Neural cell (in vitro differentiated cells): ENCODE measurements around the gene KCNAB2. TPM values are rescaled to one million over a fixed set of nuclear protein-coding genes. Genes with fewer than 3 reads are reported as not detected.

Experiments used
- H2AFZ ChIP-seq: fragments of 200-600, 300-800 bp; sonication (generic), shearing (Covaris generic); 2 replicates; pipeline ENCODE4 v1.6.0; 2014; ENCODE audit warnings: low read depth, mild to moderate bottlenecking, antibody characterized with exemption, low read length, moderate library complexity
- H3F3A ChIP-seq: fragments of 200-600 bp; shearing (Covaris generic); 2 replicates; pipeline ENCODE4 v1.6.1; 2016; ENCODE audit warnings: mild to moderate bottlenecking, moderate library complexity, mixed read lengths, antibody characterized with exemption, low read length; ENCODE audit not compliant: insufficient read depth, poor library complexity, severe bottlenecking
- H3K27ac ChIP-seq: fragments of 200-600, 300-800 bp; sonication (generic), shearing (Covaris generic); 2 replicates; pipeline ENCODE4 v1.5.1; 2014; ENCODE audit warnings: mild to moderate bottlenecking, low read length, moderate library complexity
- H3K27me3 ChIP-seq: fragments of 300-800, 200-600 bp; sonication (generic), shearing (Covaris generic); 2 replicates; pipeline ENCODE4 v1.6.0; 2014; ENCODE audit warnings: mild to moderate bottlenecking, low read depth, low read length, moderate library complexity; ENCODE audit not compliant: insufficient read depth
- H3K36me3 ChIP-seq: fragments of 300-800, 200-600 bp; sonication (generic), shearing (Covaris generic); 2 replicates; pipeline ENCODE4 v1.5.1; 2014; ENCODE audit warnings: mild to moderate bottlenecking, antibody characterized with exemption, low read length, moderate library complexity; ENCODE audit not compliant: insufficient read depth
- H3K4me2 ChIP-seq: fragments of 300-800, 200-600 bp; sonication (generic), shearing (Covaris generic); 2 replicates; pipeline ENCODE4 v1.6.0; 2014; ENCODE audit warnings: mild to moderate bottlenecking, low read length
- H3K4me3 ChIP-seq: fragments of 300-800, 200-600 bp; sonication (generic), shearing (Covaris generic); 2 replicates; pipeline ENCODE4 v1.5.1; 2014; ENCODE audit warnings: mild to moderate bottlenecking, low read length, moderate library complexity
- H3K79me2 ChIP-seq: fragments of 200-600 bp; shearing (Covaris generic); replicated peaks from 2 replicates; pipeline ENCODE4 v1.6.0; 2014; ENCODE audit warnings: mild to moderate bottlenecking, low read length, moderate library complexity; ENCODE audit not compliant: insufficient read depth
- H3K9ac ChIP-seq: fragments of 300-800, 200-600 bp; sonication (generic), shearing (Covaris generic); 2 replicates; pipeline ENCODE4 v1.6.1; 2016; ENCODE audit warnings: mild to moderate bottlenecking, low read length, mixed read lengths
- H3K9me2 ChIP-seq: fragments of 200-600 bp; shearing (Covaris generic); 2 replicates; pipeline ENCODE4 v1.6.1; 2016; ENCODE audit warnings: mild to moderate bottlenecking, low read length, mixed read lengths; ENCODE audit not compliant: insufficient read depth
- H3K9me3 ChIP-seq: fragments of 200-600, 300-800 bp; sonication (generic), shearing (Covaris generic); 2 replicates; pipeline ENCODE4 v1.6.1; 2016; ENCODE audit warnings: mild to moderate bottlenecking, mixed run types, low read length, moderate library complexity, mixed read lengths
- H4K20me1 ChIP-seq: fragments of 200-600 bp; shearing (Covaris generic); 2 replicates; pipeline ENCODE4 v1.6.1; 2016; ENCODE audit warnings: mild to moderate bottlenecking, mixed run types; ENCODE audit not compliant: insufficient read depth
- CTCF ChIP-seq: fragments of 450-650 bp; IDR thresholded peaks from 2 replicates; pipeline ENCODE4 v1.5.1; 2014; ENCODE audit warnings: antibody characterized with exemption, mild to moderate bottlenecking, moderate library complexity; ENCODE audit not compliant: poor library complexity, severe bottlenecking
- EP300 ChIP-seq: fragments of 450-650 bp; conservative IDR thresholded peaks from 2 replicates; pipeline ENCODE4 v1.6.1; 2014; ENCODE audit warnings: antibody characterized with exemption, mild to moderate bottlenecking, moderate library complexity; ENCODE audit not compliant: poor library complexity, severe bottlenecking
- EZH2 ChIP-seq: fragments of 200-600, 300-800 bp; shearing (Covaris generic), sonication (generic); IDR thresholded peaks from 2 replicates; pipeline ENCODE4 v1.6.1; 2014; ENCODE audit warnings: antibody characterized with exemption, low read length, borderline replicate concordance, mild to moderate bottlenecking; ENCODE audit not compliant: insufficient read depth, poor library complexity, severe bottlenecking
- MXI1 ChIP-seq: fragments of 450-650 bp; conservative IDR thresholded peaks from 2 replicates; pipeline ENCODE4 v1.6.1; 2014; ENCODE audit warnings: antibody characterized with exemption, mild to moderate bottlenecking; ENCODE audit not compliant: poor library complexity, severe bottlenecking
- POLR2AphosphoS5 ChIP-seq: IDR thresholded peaks from 2 replicates; pipeline ENCODE4 v1.6.1; 2012
- RAD21 ChIP-seq: fragments of 450-650 bp; conservative IDR thresholded peaks from 2 replicates; pipeline ENCODE4 v1.6.1; 2014; ENCODE audit warnings: antibody characterized with exemption, mild to moderate bottlenecking, moderate library complexity
- SMC3 ChIP-seq: fragments of 450-650 bp; conservative IDR thresholded peaks from 2 replicates; pipeline ENCODE4 v1.6.1; 2014; ENCODE audit warnings: antibody characterized with exemption, mild to moderate bottlenecking, moderate library complexity; ENCODE audit not compliant: poor library complexity
- TAF1 ChIP-seq: IDR thresholded peaks from 2 replicates; pipeline ENCODE4 v1.6.1; 2012; ENCODE audit warnings: low read depth
- polyA plus RNA-seq: library from polyadenylated mRNA; depleted of rRNA; stranded (reverse); fragments of >200 nt; gene quantifications from 2 replicates; pipeline ENCODE4 v1.2.3, GENCODE V29; 2014
- TF ChIP-seq, protein P1 (sequence below): IDR thresholded peaks from 2 replicates; pipeline ENCODE4 v1.6.1; 2012; ENCODE audit warnings: borderline replicate concordance

KCNAB2 gene
- polyA plus RNA-seq, 1 donor from 2014 or later: 11.7 TPM

DNA sequence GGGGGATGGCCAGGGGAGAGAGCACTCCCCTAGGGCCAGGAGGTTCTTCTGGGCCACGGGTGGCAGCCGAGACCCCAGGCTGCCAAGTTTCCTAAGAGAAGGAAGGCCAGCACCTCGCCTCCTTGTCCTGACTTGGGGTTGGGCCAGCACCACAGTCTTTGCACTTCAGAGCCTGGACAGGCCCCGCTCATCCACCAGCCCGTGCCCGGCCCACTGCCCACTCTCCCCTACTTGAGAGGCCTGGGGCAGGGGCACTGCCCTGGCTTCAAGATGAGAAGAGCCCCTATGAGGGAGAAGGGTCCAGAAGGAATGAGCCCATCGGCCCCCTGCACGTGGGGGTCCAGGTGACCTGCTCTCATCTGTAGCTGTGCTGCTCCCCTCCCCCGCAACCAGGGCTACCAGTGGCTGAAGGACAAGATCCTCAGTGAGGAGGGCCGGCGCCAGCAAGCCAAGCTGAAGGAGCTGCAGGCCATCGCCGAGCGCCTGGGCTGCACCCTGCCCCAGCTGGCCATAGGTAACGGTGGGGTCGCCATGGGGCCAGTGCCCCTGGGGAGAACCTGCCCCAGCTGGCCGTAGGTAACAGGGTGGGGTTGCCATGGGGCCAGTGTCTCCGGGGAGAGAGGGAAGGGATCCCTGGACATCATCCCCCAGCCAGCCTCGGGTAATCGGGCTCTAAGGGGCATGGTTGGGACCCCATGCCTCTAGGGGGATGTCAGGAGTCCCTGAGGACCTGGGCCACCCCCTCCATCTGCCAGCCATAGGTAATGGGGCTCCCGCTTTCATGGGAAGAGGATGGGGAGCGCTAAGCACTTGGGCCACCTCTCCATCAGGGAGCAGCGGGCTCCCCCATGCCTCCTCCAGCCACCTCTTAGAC lies 50.8 kb downstream of the KCNAB2 start:
- H3F3A ChIP-seq: no peaks in the 10 kb centered on the region
- H3K9me3 ChIP-seq: no peaks in the 10 kb centered on the region
- no peaks in the 10 kb centered on the region for H3K27me3 ChIP-seq
- no peaks in the 10 kb centered on the region for H3K79me2 ChIP-seq
- H3K9me2 ChIP-seq: no peaks in the 10 kb centered on the region
- no peak overlapping the region for H3K9ac ChIP-seq
- H2AFZ ChIP-seq: no peak overlapping the region
- H3K27ac ChIP-seq: no peak overlapping the region
- TF ChIP-seq SMC3 (no peak), CTCF (no peak), TAF1 (no peak), EP300 (no peak), RAD21 (no peak), EZH2 (no peak), MXI1 (no peak), POLR2AphosphoS5 (no peak)
- TF ChIP-seq, protein P1, sequence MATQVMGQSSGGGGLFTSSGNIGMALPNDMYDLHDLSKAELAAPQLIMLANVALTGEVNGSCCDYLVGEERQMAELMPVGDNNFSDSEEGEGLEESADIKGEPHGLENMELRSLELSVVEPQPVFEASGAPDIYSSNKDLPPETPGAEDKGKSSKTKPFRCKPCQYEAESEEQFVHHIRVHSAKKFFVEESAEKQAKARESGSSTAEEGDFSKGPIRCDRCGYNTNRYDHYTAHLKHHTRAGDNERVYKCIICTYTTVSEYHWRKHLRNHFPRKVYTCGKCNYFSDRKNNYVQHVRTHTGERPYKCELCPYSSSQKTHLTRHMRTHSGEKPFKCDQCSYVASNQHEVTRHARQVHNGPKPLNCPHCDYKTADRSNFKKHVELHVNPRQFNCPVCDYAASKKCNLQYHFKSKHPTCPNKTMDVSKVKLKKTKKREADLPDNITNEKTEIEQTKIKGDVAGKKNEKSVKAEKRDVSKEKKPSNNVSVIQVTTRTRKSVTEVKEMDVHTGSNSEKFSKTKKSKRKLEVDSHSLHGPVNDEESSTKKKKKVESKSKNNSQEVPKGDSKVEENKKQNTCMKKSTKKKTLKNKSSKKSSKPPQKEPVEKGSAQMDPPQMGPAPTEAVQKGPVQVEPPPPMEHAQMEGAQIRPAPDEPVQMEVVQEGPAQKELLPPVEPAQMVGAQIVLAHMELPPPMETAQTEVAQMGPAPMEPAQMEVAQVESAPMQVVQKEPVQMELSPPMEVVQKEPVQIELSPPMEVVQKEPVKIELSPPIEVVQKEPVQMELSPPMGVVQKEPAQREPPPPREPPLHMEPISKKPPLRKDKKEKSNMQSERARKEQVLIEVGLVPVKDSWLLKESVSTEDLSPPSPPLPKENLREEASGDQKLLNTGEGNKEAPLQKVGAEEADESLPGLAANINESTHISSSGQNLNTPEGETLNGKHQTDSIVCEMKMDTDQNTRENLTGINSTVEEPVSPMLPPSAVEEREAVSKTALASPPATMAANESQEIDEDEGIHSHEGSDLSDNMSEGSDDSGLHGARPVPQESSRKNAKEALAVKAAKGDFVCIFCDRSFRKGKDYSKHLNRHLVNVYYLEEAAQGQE: no peak
- H3K4me3 ChIP-seq: no peak overlapping the region
- H3K4me2 ChIP-seq: no peak overlapping the region
- no peaks in the 10 kb centered on the region for H4K20me1 ChIP-seq
- no peaks in the 10 kb centered on the region for H3K36me3 ChIP-seq

DNA sequence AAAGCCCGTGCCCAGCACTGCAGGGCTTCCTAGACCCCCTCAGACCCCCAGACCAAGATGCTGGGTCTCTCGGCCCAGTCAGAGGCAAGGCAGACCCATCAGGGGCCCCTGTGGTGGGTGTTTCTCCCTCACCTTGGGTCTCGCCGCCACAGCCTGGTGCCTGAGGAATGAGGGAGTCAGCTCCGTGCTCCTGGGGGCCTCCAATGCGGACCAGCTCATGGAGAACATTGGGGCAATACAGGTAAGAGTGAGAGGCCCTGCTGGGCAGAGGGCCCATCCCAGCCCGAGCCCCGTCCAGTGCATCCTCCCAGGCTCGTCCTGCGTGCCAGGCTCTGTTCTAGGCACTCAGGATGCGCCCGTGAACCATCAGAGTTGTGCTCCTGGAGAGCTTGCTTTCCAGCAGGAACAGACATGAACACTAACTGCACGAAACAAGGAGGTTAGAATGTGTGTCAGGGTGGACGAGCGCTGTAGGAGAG lies 51.5 kb downstream of the KCNAB2 start:
- H3K9me2 ChIP-seq: no peaks in the 10 kb centered on the region
- no peaks in the 10 kb centered on the region for H3K27me3 ChIP-seq
- H4K20me1 ChIP-seq: no peaks in the 10 kb centered on the region
- H3K9ac ChIP-seq: no peak overlapping the region
- H3K79me2 ChIP-seq: no peaks in the 10 kb centered on the region
- no peaks in the 10 kb centered on the region for H3K36me3 ChIP-seq
- no peak overlapping the region for H3K4me2 ChIP-seq
- H3F3A ChIP-seq: no peaks in the 10 kb centered on the region
- TF ChIP-seq, protein P1: no peak
- TF ChIP-seq CTCF (no peak), TAF1 (no peak), EP300 (no peak), POLR2AphosphoS5 (no peak), EZH2 (no peak), RAD21 (no peak), SMC3 (no peak), MXI1 (no peak)
- H3K9me3 ChIP-seq: no peaks in the 10 kb centered on the region
- H3K4me3 ChIP-seq: no peak overlapping the region
- no peak overlapping the region for H2AFZ ChIP-seq
- H3K27ac ChIP-seq: no peak overlapping the region
